ENCODE data around the gene PPP1R14D.

The PPP1R14D gene

GRCh38 chr15:40776537-40777141 is 51.9 kb downstream of the PPP1R14D start:
- DNase-seq: no peak

DNA sequence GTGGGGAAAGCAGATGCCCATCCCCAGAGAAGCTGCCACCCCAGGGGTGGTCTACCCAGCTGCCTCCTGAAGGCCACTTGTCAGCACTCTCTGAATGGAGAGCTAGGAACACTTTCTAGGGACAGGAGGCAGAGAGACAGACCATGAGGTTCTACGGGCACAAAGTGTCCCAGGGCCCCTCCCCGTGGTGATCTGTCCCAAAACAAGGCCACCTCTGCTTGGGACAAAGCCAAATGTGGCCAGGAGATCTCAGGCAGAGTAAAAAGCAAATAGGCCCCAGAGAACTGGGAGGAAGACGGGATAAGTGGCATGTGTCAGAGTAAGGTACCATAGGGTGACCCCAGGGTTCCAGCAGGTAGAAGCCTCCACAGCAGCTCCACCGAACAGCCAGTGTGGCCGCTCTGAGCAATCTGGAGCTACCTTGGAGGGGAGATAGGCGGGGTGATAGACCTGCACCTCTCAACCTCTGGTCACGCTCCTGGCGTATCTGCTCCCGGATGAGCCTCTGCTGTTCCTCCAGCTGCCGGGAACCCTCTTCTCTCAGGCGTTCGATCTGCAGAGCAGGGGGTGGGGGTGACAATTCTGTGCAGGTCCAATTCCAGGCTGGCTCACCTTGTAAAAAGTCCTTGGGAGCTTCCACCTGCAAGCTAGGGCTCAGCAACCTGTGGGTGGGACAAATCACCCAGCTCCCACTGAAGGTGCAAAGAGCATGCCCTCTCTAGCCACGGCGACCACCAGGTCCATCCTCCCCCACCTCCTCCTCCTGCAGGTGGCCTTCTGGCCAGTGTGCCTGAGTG is 52.6 kb downstream of the PPP1R14D start:
- no peak for DNase-seq

DNA sequence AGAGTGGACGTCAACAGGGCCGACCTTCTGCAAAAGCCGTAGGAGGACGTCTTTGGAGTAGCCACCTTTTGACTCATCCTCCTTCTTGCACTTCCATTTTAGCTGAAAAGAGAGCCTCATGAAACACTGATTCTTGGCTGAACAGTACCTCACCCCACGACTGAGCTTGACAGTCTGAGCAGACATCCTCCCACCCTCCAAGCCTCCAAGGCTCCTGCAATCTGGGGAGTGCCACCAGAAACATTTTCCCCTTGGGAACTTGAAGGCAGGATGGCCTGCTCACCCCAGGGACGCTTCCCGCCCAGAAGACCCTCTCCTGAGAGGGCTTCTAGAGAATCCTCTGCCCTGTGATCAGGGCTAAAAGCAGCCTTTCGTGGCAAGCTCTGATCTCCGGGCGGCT is 53.5 kb downstream of the PPP1R14D start:
- no peak for DNase-seq

DNA sequence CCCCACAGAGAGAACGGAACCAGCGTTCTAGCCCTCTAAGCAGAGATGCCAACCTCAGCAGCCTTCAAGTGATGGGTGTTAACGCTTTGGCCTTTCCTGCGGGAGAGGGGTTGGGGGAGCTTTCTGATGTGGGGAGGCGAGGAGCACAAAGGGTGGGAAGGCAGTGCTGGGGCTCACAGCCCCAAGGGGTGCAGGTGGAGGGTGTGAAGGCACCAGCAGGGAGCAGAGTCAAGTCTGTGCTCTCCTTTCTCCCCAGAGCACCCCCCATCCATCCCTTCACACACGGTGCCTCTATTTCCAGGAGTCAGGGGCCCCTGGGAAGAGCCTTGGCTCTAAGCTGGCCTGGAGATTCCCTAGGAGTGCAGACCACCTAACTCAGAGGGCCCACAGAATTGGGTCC is 54.6 kb downstream of the PPP1R14D start:
- DNase-seq: no peak

GRCh38 chr15:40773496-40773895 is 55.0 kb downstream of the PPP1R14D start:
- no peak for DNase-seq

- no peak for DNase-seq
Measured at GRCh38 chr15:40772014-40772413, 56.5 kb downstream of the PPP1R14D start.

DNA sequence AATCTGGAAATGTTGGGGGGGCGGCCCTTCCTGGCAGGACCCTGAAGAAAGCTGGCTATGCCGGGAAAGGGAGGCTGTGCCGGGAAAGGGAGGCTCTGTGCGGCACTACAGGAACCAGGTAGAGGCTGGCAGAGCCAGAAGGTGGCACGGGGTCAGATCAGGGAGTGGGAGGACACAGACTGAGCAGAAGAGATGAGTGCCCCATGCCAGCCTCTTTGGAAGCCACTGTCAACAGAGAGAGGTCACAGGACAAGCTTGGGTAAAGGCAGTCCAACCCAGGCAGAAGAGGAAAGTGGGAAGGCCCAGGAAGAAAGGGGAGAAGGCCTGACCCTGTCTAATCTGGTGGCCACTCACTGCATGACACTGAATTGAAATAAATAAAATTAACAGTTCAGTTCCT is 57.3 kb downstream of the PPP1R14D start:
- DNase-seq: no peak

DNA sequence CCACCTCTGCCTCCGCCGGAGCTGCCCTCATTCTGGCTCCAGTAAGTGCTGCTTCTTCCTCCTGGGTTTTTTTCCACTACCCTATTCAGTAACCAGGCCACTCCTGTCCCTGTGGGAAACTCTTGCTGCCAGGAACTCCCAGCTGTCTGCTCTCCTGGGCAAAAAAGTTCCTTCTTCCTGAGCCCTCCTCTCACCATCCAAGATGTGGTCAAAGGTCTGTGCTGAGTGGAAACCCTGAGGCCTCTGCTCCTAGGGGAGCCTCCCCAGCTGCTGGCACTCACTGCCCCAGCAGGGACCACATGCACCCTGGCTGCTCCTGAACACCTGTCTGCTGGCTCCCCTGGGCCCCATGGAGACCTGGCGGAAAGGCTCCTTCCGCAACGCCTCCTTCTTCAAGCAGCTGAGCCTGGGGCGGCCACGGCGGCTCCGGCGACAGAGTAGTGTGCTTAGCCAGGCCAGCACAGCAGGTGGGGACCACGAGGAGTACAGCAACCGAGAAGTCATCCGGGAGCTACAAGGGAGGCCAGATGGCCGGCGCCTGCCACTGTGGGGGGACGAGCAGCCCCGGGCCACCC is 58.3 kb downstream of the PPP1R14D start:
- no peak for DNase-seq

- DNase-seq: no peak
Measured at GRCh38 chr15:40769274-40770146, 59.0 kb downstream of the PPP1R14D start, which contains the start of gene C15orf62. Gene C15orf62, plus strand, starts transcription at chr15:40769980. Its CDS starts 516 bp downstream, at chr15:40770496.

DNA sequence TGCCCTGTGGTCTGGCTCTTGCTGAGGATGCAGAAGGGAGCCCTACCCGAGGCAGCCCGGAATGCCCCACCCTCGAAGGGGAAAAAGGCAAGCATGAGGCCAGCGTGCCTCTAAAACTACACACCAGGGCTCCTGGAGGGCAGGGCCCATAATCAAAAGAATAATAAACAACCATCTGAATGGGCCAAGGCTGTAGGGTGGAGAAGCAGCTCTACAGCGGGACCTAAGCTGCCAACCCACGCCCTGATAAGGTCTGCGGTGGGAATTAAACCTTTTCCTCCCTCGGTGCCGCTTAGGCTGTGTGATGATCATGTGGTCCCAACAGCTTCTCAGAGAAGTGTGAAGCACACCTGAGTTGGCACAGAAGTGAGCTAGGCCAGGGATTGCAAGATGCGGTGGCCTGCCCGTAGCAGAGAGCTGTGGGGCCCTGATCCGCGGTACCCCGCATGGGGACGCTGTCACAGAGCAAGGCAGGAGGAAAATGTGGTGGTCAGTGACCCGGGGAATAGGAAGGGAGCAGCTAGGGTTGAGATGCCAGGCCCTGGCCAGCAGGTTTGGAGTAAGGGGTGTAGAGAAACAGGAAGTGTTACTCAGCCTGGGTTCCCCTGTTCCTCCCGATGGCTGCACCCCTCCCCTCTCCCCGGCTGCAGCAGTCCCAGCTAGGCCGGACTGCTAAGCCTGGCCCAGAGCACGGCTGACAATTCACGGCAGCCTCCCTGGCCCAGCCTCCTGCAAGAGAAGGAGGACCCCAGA is 59.8 kb downstream of the PPP1R14D start:
- no peak for DNase-seq

GRCh38 chr15:40767838-40768500 is 60.5 kb downstream of the PPP1R14D start:
- DNase-seq: no peak

- DNase-seq: no peak
Measured at GRCh38 chr15:40766906-40767837, 61.3 kb downstream of the PPP1R14D start.

DNA sequence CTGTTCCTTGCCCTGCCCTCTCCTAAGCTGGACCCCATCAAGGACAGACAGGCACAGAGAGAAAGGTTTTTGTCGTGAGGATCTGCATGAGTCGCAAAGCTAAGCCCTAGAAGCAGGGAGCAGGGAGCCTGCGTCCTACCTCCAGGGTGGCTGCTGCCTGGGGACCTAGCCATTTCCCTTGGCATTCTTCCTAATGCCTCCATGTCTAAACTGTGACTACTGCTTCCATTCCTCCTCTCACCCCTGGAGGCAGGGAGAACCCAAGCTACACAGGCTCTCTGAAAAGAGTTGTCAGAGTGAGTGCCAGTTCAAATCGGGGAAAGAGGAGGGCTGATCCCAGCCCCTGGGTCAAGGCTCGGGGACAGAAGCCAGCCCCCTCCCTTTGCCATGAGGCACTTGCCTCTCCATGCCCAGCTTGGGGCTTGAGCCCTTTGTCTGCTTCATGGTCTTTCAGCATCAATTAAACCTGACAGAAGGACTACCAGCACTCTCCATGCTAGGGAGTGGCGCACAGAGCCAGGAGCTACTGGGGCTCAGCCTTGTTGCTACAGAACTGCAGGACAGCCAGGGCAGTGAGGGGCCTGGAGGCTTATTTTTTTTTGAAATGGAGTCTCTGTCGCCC is 62.2 kb downstream of the PPP1R14D start:
- DNase-seq: no peak

Measured in NCI-H1048 (cell line).